K562 (cell line): ENCODE measurements around the gene DDX23. TPM values are rescaled to one million over a fixed set of nuclear protein-coding genes. Genes with fewer than 3 reads are reported as not detected.
A peak's percentile ranks its signal among the peaks of the same experiment; 100 is the strongest.

Source experiments
- ATAC-seq: fragments of 200-7000 bp; cut with Tn5 transposase; 3 replicates; pipeline ENCODE4 v1.9.1; 2020; ENCODE audit warnings: moderate library complexity
- BruUV-seq: library from RNA; stranded (reverse); fragments of 400-500 nt; replicated peaks from 2 replicates; lab custom pipeline; 2021; lab: Mats Ljungman, UMichigan
- CTCF ChIA-PET: fragments of 300-600 bp; formaldehyde crosslinking; extraction: SDS; loops from one replicate; lab custom pipeline; 2021; ENCODE audit warnings: low intra/inter-chr PET ratio; lab: Yijun Ruan, JAX
- POLR2A ChIA-PET: fragments of 300-600, 350-650 bp; sonication (Branson Sonifier 250); formaldehyde crosslinking; extraction: SDS; loops from one replicate; lab custom pipeline; 2021; ENCODE audit warnings: antibody characterized with exemption, inconsistent platforms; lab: Yijun Ruan, JAX
- DNase-seq, 4 experiments: peaks; one replicate each; pipeline versions ENCODE4 v3.0.0 to v3.0.0-alpha.2; 2011 to 2018; ENCODE audit warnings: low spot score in 3 of 4, mixed read lengths in 3 of 4; ENCODE audit errors: extremely low read depth in 1 of 4
- FAIRE-seq: peaks from 2 replicates; lab custom pipeline; 2011; peaks lifted over from hg19 to GRCh38; lab: Jason Lieb, UNC
- H2AFZ ChIP-seq: 2 replicates; pipeline ENCODE4 v1.6.0; 2011; ENCODE audit warnings: low read depth, low read length, control low read depth, inconsistent platforms
- H3K27ac ChIP-seq: fragments of 200-600 bp; 3 replicates; pipeline ENCODE4 v1.8.0; 2011; ENCODE audit warnings: low read depth, mild to moderate bottlenecking, control low read depth, inconsistent platforms, low read length, moderate library complexity, mixed read lengths; ENCODE audit errors: extremely low read depth
- H3K27me3 ChIP-seq, 2 experiments: fragments of 300-600 bp in 1 of 2; 2 replicates in 1 of 2; 3 replicates in 1 of 2; pipeline versions ENCODE4 v1.6.0 to v1.8.0; 2011; ENCODE audit warnings: inconsistent platforms in 2 of 2, low read length in 2 of 2, mild to moderate bottlenecking in 1 of 2, mixed read lengths in 1 of 2, moderate library complexity in 1 of 2; ENCODE audit not compliant: control insufficient read depth in 2 of 2, insufficient read depth in 2 of 2
- H3K36me3 ChIP-seq: fragments of 300-600 bp; 3 replicates; pipeline ENCODE4 v1.8.0; 2011; ENCODE audit warnings: mild to moderate bottlenecking, low read length, inconsistent platforms; ENCODE audit not compliant: control insufficient read depth, insufficient read depth
- H3K4me1 ChIP-seq, 2 experiments: fragments of 200-600 bp in 1 of 2; replicated peaks in 1 of 2; 2 replicates in 1 of 2; 3 replicates in 1 of 2; pipeline versions ENCODE4 v1.5.1 to v1.8.0; 2011; ENCODE audit warnings: inconsistent platforms in 2 of 2, low read length in 2 of 2, mild to moderate bottlenecking in 1 of 2, mixed read lengths in 1 of 2, moderate library complexity in 1 of 2; ENCODE audit not compliant: control insufficient read depth in 2 of 2, insufficient read depth in 2 of 2
- H3K4me2 ChIP-seq: 2 replicates; pipeline ENCODE4 v1.6.1; 2011; ENCODE audit warnings: low read length, control low read depth, inconsistent platforms, mixed read lengths; ENCODE audit not compliant: insufficient read depth
- H3K4me3 ChIP-seq: fragments of 200-600 bp; sonication (generic), shearing (Covaris generic); 2 replicates; pipeline ENCODE4 v1.5.1; 2016; ENCODE audit warnings: control low read depth, inconsistent platforms
- H3K79me2 ChIP-seq: fragments of 200-600 bp; 3 replicates; pipeline ENCODE4 v1.8.0; 2011; ENCODE audit warnings: low read length, inconsistent platforms; ENCODE audit not compliant: control insufficient read depth, insufficient read depth
- H3K9ac ChIP-seq, 2 experiments: 2 replicates each; pipeline versions ENCODE4 v1.6.0 to v1.6.1; 2011; ENCODE audit warnings: low read depth in 2 of 2, low read length in 2 of 2, control low read depth in 1 of 2, inconsistent platforms in 1 of 2, mild to moderate bottlenecking in 1 of 2, mixed read lengths in 1 of 2; ENCODE audit not compliant: insufficient read depth in 1 of 2
- H3K9me1 ChIP-seq: one replicate; pipeline ENCODE4 v1.6.0; 2011; ENCODE audit warnings: inconsistent platforms, mild to moderate bottlenecking, low read length, moderate library complexity; ENCODE audit not compliant: control insufficient read depth, insufficient read depth
- H3K9me3 ChIP-seq: replicated peaks from 2 replicates; pipeline ENCODE4 v1.5.1; 2011; ENCODE audit warnings: low read depth, low read length, inconsistent platforms; ENCODE audit not compliant: control insufficient read depth, insufficient read depth
- H4K20me1 ChIP-seq: replicated peaks from 2 replicates; pipeline ENCODE4 v1.6.1; 2011; ENCODE audit warnings: low read length, inconsistent platforms, mixed read lengths; ENCODE audit not compliant: control insufficient read depth, insufficient read depth
- EP300 ChIP-seq: IDR thresholded peaks from 2 replicates; pipeline ENCODE4 v1.6.1; 2012; ENCODE audit warnings: low read length, improper control_type of control experiment
- FOXK1 ChIP-seq: sonication (generic); formaldehyde crosslinking; IDR thresholded peaks from 2 replicates; pipeline ENCODE4 v1.8.0; 2022; ENCODE audit warnings: missing genetic modification reagents, mild to moderate bottlenecking, borderline replicate concordance
- KLF10 ChIP-seq: fragments of 250-450 bp; sonication (Bioruptor Pico); IDR thresholded peaks from 2 replicates; pipeline ENCODE4 v1.6.1; 2021; ENCODE audit warnings: matching md5 sums
- RUNX1 ChIP-seq: sonication (generic); IDR thresholded peaks from 2 replicates; pipeline ENCODE4 v1.6.1; 2016; ENCODE audit warnings: antibody characterized with exemption, low read depth
- SAP30 ChIP-seq: fragments of 200-600 bp; sonication (generic); IDR thresholded peaks from 2 replicates; pipeline ENCODE4 v1.6.1; 2012; ENCODE audit warnings: borderline replicate concordance, low read depth, mild to moderate bottlenecking, moderate library complexity, low read length, control low read depth, inconsistent platforms; ENCODE audit not compliant: insufficient read depth, poor library complexity, severe bottlenecking
- ZKSCAN3 ChIP-seq: fragments of 250-450 bp; sonication (Bioruptor Pico); IDR thresholded peaks from 2 replicates; pipeline ENCODE4 v1.4.0; 2020
- WGBS: fragments of 100-300 bp; shearing (Covaris generic); methylation state at CpG from one replicate; pipeline ENCODE4 v1.1.6; 2016; ENCODE audit warnings: low coverage, mixed read lengths; ENCODE audit not compliant: insufficient coverage; ENCODE audit errors: missing lambda C conversion rate; 5-methylcytosine and 5-hydroxymethylcytosine counted together
- in situ Hi-C: fragments of 300-500 bp; cut with MboI; formaldehyde crosslinking; loops from 4 replicates; pipeline ENCODE4 v1.15.0; 2018; ENCODE audit warnings: inconsistent platforms, mixed read lengths
- intact Hi-C: fragments of 100-400 bp; cut with micrococcal nuclease; formaldehyde crosslinking; loops from 2 replicates; pipeline ENCODE4 v1.14.2; 2022
- polyA plus RNA-seq, 8 experiments: library from polyadenylated mRNA; depleted of rRNA in 4 of 8; stranded (reverse) in 5 of 8; unstranded in 3 of 8; fragments of >200 nt; fragmentation: Nextera tagmentation in 2 of 8; fragmentation: Illumina TruSeq in 1 of 8; extraction: Ambion mirVana in 2 of 8; extraction: Trizol in 1 of 8; gene quantifications; 2 replicates each; pipeline versions ENCODE4 v1.2.1 to v1.2.3, GENCODE V29; 2011 to 2014; ENCODE audit warnings: inconsistent platforms in 1 of 8, missing spikeins in 1 of 8
- total RNA-seq, 7 experiments: library from RNA; depleted of rRNA in 6 of 7; stranded (reverse); fragments of >200 nt in 6 of 7; fragmentation: Illumina TruSeq in 2 of 7; extraction: Trizol in 2 of 7; gene quantifications; 2 replicates each; pipeline versions ENCODE4 v1.2.1 to v1.2.3, GENCODE V29; 2011 to 2021; ENCODE audit warnings: low replicate concordance in 1 of 7
- TF ChIP-seq, protein P1 (sequence below): sonication (generic); formaldehyde crosslinking; IDR thresholded peaks from 2 replicates; pipeline ENCODE4 v1.8.0; 2022; ENCODE audit warnings: mild to moderate bottlenecking, missing genetic modification reagents

The DDX23 gene
- total and polyA plus RNA-seq, 9 of the 15 experiments (the other 6 are each of a cell fraction or from before 2014, with no cell fraction given) = 32.4 to 138 (median 104) TPM

GRCh38 chr12:48889679-48890078 is 37.7 kb upstream of the DDX23 start:
- H3K4me1 ChIP-seq = peaks cover 5 to 6% of the 10 kb centered on the region in 2 experiments; a peak in 4 of 5 replicates
- peaks cover 5 to 7% of the 10 kb centered on the region in 2 experiments; a peak in 2 of 5 replicates for H3K27me3 ChIP-seq
- POLR2A ChIA-PET = interaction anchor here (0.6 to 5.0 kb wide), 6 partner anchors 23 to 442 kb away, joined by 3 to 23 read pairs (median 4); partner anchors contain the start of genes DDX23 and RND1
- no peaks in the 10 kb centered on the region for H3K79me2 ChIP-seq
- in situ Hi-C loops (no loop called here), intact Hi-C loops (loop anchor here (1.0 to 5.0 kb wide), 3 partner anchors 36 to 137 kb away; no protein-coding TSS in a partner anchor)
- no peak for DNase-seq
- H3K27ac ChIP-seq = no peak overlapping the region
- H3K9me1 ChIP-seq = no peaks in the 10 kb centered on the region
- ATAC-seq = no peak
- no peaks in the 10 kb centered on the region for H4K20me1 ChIP-seq
- BruUV-seq = no TSS peak
- H3K4me3 ChIP-seq = no peak overlapping the region
- FAIRE-seq = no peak
- CTCF ChIA-PET = interaction anchor here (3.0 kb wide), 1 partner anchor 37 kb away, joined by 47 read pairs; the partner anchor contains the start of gene DDX23
- TF ChIP-seq SAP30 (no peak), KLF10 (CRISPR knock-in tag) (no peak), RUNX1 (no peak), FOXK1 (CRISPR knock-in tag) (no peak), EP300 (no peak), ZKSCAN3 (CRISPR knock-in tag) (no peak)
- TF ChIP-seq, protein P1, sequence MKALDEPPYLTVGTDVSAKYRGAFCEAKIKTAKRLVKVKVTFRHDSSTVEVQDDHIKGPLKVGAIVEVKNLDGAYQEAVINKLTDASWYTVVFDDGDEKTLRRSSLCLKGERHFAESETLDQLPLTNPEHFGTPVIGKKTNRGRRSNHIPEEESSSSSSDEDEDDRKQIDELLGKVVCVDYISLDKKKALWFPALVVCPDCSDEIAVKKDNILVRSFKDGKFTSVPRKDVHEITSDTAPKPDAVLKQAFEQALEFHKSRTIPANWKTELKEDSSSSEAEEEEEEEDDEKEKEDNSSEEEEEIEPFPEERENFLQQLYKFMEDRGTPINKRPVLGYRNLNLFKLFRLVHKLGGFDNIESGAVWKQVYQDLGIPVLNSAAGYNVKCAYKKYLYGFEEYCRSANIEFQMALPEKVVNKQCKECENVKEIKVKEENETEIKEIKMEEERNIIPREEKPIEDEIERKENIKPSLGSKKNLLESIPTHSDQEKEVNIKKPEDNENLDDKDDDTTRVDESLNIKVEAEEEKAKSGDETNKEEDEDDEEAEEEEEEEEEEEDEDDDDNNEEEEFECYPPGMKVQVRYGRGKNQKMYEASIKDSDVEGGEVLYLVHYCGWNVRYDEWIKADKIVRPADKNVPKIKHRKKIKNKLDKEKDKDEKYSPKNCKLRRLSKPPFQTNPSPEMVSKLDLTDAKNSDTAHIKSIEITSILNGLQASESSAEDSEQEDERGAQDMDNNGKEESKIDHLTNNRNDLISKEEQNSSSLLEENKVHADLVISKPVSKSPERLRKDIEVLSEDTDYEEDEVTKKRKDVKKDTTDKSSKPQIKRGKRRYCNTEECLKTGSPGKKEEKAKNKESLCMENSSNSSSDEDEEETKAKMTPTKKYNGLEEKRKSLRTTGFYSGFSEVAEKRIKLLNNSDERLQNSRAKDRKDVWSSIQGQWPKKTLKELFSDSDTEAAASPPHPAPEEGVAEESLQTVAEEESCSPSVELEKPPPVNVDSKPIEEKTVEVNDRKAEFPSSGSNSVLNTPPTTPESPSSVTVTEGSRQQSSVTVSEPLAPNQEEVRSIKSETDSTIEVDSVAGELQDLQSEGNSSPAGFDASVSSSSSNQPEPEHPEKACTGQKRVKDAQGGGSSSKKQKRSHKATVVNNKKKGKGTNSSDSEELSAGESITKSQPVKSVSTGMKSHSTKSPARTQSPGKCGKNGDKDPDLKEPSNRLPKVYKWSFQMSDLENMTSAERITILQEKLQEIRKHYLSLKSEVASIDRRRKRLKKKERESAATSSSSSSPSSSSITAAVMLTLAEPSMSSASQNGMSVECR (CRISPR knock-in tag) = no peak
- no peak overlapping the region for H3K4me2 ChIP-seq
- H3K9me3 ChIP-seq = no peaks in the 10 kb centered on the region
- no peak overlapping the region for H2AFZ ChIP-seq
- 0 out of 4 replicates have a peak overlapping the region, but pooled peaks of 1 of the 2 experiments have one; percentile 33 for H3K9ac ChIP-seq
- H3K36me3 ChIP-seq = no peaks in the 10 kb centered on the region
- WGBS = 25% methylated on average over 3 of the region's 3 CpGs
